SH-SY5Y (cell line): ENCODE data around the gene BUB3.

Experiments used
- GATA2 ChIP-seq: IDR thresholded peaks from 2 replicates; pipeline ENCODE4 v1.6.1; 2011; ENCODE audit warnings: mild to moderate bottlenecking, low read depth, low read length
- GATA3 ChIP-seq: IDR thresholded peaks from 2 replicates; pipeline ENCODE4 v1.6.1; 2011; ENCODE audit warnings: low read depth, mild to moderate bottlenecking, low read length, moderate library complexity

- TF ChIP-seq GATA2 (no peak), GATA3 (no peak)
Observed at GRCh38 chr10:123136221-123136805, 17.9 kb upstream of the BUB3 start.
